GM19455 (cell line): Measurements from ENCODE around the gene RPL12.

Experiments
- ATAC-seq: cut with Tn5 transposase; IDR thresholded peaks from one replicate; pipeline ENCODE4 v1.9.1; 2021; ENCODE audit not compliant: unreplicated experiment

Gene RPL12

DNA sequence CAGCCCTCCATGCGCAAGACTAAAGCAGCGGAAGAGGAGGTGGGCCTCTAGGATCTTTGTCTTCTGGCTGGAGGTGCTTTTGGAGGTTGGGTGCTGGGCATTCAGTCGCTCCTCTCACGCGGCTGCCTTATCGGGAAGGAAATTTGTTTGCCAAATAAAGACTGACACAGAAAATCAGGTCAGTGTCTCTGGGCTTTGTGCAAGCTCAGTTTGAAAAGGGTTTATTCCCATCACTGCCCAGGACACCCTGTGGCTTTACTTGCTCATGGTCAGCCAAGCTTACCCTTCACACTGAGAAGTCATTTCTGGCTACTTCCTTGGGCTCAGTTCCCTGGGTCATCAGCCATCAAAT, 43.7 kb downstream of the RPL12 start:
- no peak for ATAC-seq

DNA sequence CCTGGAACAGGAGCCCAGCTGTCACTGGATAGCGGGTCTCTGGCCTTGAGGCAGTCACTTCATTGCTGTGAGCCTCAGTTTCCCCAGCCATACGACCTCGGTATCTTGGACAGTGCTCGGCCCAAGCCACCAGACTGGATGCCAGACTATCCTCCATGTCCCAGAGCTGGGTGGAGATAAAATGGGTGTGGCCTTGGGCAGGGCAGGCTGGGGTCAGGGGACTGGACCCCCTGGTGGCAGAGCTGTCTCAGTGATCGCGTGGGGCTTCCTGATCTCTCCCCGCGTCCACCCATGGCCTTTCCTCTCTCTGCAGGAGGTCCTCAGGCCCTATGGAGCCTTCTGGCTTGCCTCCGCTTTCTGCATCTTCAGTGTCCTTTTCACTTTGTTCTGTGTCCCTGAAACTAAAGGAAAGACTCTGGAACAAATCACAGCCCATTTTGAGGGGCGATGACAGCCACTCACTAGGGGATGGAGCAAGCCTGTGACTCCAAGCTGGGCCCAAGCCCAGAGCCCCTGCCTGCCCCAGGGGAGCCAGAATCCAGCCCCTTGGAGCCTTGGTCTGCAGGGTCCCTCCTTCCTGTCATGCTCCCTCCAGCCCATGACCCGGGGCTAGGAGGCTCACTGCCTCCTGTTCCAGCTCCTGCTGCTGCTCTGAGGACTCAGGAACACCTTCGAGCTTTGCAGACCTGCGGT, 44.3 kb downstream of the RPL12 start:
- no peak for ATAC-seq

- ATAC-seq, result no peak
Measured at GRCh38 chr9:127405344-127406125, 45.7 kb downstream of the RPL12 start.

- no peak for ATAC-seq
Measured at GRCh38 chr9:127404631-127405030, 46.6 kb downstream of the RPL12 start.

GRCh38 chr9:127403507-127404192, 47.6 kb downstream of the RPL12 start:
- ATAC-seq, result no peak

GRCh38 chr9:127402401-127403090, 48.7 kb downstream of the RPL12 start:
- ATAC-seq, result no peak

GRCh38 chr9:127399736-127400269, 51.4 kb downstream of the RPL12 start:
- no peak for ATAC-seq

GRCh38 chr9:127398715-127399400, 52.3 kb downstream of the RPL12 start:
- ATAC-seq, result no peak

DNA sequence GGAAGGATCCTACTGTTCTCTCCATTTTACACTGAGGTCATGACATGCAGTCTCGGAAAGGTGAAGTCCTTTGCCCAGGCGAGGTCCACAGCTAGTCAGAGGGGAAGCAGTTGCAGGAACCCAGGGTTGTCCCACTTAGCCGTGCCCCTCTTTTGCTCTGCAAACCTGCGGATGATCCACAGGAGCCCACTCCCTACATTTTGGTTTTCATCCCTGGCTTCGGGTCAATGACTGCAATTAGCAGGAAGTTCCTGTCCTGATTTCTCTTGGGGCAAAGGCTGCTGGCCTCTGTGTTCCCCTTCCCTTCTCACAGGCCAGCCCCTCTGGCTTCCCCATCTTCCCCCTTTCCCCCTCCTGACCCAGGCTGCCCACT, 52.9 kb downstream of the RPL12 start:
- no peak for ATAC-seq
